Trophoblast cell (in vitro differentiated cells and primary cell): ENCODE results near the gene TBX15.
A peak's percentile ranks its signal among the peaks of the same experiment; 100 is the strongest.

Experiments used
- DNase-seq, 2 donors: peaks; one replicate each; pipeline ENCODE4 v3.0.0-alpha.2; 2016
- H2AFZ ChIP-seq: 2 replicates; pipeline ENCODE4 v1.6.1; 2013; ENCODE audit warnings: low read length, moderate library complexity, mild to moderate bottlenecking; ENCODE audit not compliant: insufficient read depth, poor library complexity
- H2AK5ac ChIP-seq: 2 replicates; pipeline ENCODE4 v1.6.1; 2013; ENCODE audit warnings: mild to moderate bottlenecking, low read length
- H2BK120ac ChIP-seq: 2 replicates; pipeline ENCODE4 v1.6.1; 2013; ENCODE audit warnings: low read length, mild to moderate bottlenecking, moderate library complexity; ENCODE audit not compliant: insufficient read depth, poor library complexity
- H2BK12ac ChIP-seq: 2 replicates; pipeline ENCODE4 v1.6.1; 2013; ENCODE audit warnings: mild to moderate bottlenecking, low read length, moderate library complexity
- H2BK5ac ChIP-seq: 2 replicates; pipeline ENCODE4 v1.6.1; 2013; ENCODE audit warnings: low read length, low read depth, moderate library complexity, mild to moderate bottlenecking; ENCODE audit not compliant: poor library complexity
- H3K14ac ChIP-seq: 2 replicates; pipeline ENCODE4 v1.6.1; 2013; ENCODE audit warnings: mild to moderate bottlenecking, low read length
- H3K18ac ChIP-seq: 2 replicates; pipeline ENCODE4 v1.6.1; 2013; ENCODE audit warnings: mild to moderate bottlenecking, low read length
- H3K23ac ChIP-seq: 2 replicates; pipeline ENCODE4 v1.6.1; 2013; ENCODE audit warnings: low read length
- H3K27ac ChIP-seq: 2 replicates; pipeline ENCODE4 v1.5.1; 2013; ENCODE audit warnings: low read depth, mild to moderate bottlenecking, inconsistent platforms, low read length, moderate library complexity
- H3K27me3 ChIP-seq: 2 replicates; pipeline ENCODE4 v1.6.1; 2013; ENCODE audit warnings: inconsistent platforms, mild to moderate bottlenecking, low read length, moderate library complexity; ENCODE audit not compliant: insufficient read depth
- H3K36me3 ChIP-seq, 2 experiments: 1 replicate in 1 of 2; 2 replicates in 1 of 2; pipeline ENCODE4 v1.6.1; 2013; ENCODE audit warnings: low read length in 2 of 2, mild to moderate bottlenecking in 2 of 2, moderate library complexity in 1 of 2; ENCODE audit not compliant: insufficient read depth in 2 of 2, control insufficient read depth in 1 of 2
- H3K4ac ChIP-seq: 2 replicates; pipeline ENCODE4 v1.6.1; 2013; ENCODE audit warnings: low read depth, mild to moderate bottlenecking, low read length, moderate library complexity
- H3K4me1 ChIP-seq, 2 experiments: 1 replicate in 1 of 2; 2 replicates in 1 of 2; pipeline ENCODE4 v1.6.1; 2013; ENCODE audit warnings: low read length in 2 of 2, mild to moderate bottlenecking in 2 of 2, moderate library complexity in 1 of 2; ENCODE audit not compliant: insufficient read depth in 2 of 2, control insufficient read depth in 1 of 2
- H3K4me2 ChIP-seq: 2 replicates; pipeline ENCODE4 v1.6.1; 2013; ENCODE audit warnings: inconsistent platforms, mild to moderate bottlenecking, low read length, moderate library complexity
- H3K4me3 ChIP-seq: 2 replicates; pipeline ENCODE4 v1.5.1; 2013; ENCODE audit warnings: mild to moderate bottlenecking, low read depth, low read length, inconsistent platforms
- H3K79me1 ChIP-seq: one replicate; pipeline ENCODE4 v1.6.1; 2013; ENCODE audit warnings: low read length
- H3K79me2 ChIP-seq: 2 replicates; pipeline ENCODE4 v1.6.1; 2013; ENCODE audit warnings: low read length, mild to moderate bottlenecking; ENCODE audit not compliant: control insufficient read depth, insufficient read depth, poor library complexity
- H3K9ac ChIP-seq: 2 replicates; pipeline ENCODE4 v1.6.1; 2013; ENCODE audit warnings: mild to moderate bottlenecking, low read length
- H3K9me3 ChIP-seq: 2 replicates; pipeline ENCODE4 v1.6.1; 2013; ENCODE audit warnings: low read depth, mild to moderate bottlenecking, control low read depth, inconsistent platforms, low read length; ENCODE audit not compliant: insufficient read depth
- H4K12ac ChIP-seq: 2 replicates; pipeline ENCODE4 v1.6.1; 2013; ENCODE audit warnings: low read depth, mild to moderate bottlenecking, low read length, moderate library complexity
- H4K8ac ChIP-seq: 2 replicates; pipeline ENCODE4 v1.6.1; 2013; ENCODE audit warnings: low read depth, mild to moderate bottlenecking, low read length, moderate library complexity
- H4K91ac ChIP-seq: one replicate; pipeline ENCODE4 v1.6.1; 2013; ENCODE audit warnings: low read depth, mild to moderate bottlenecking, low read length, moderate library complexity
- WGBS: extraction: QIAGEN DNeasy Blood & Tissue Kit; methylation state at CpG from one replicate; pipeline ENCODE4 v1.1.7; 2013; ENCODE audit warnings: missing lambda C conversion rate; ENCODE audit not compliant: insufficient read length, insufficient coverage; ENCODE audit errors: extremely low coverage; 5-methylcytosine and 5-hydroxymethylcytosine counted together

The TBX15 gene

GRCh38 chr1:118992237-118992825 is 4.2 kb upstream of the TBX15 start:
- H3K18ac ChIP-seq = no peak overlapping the region
- no peaks in the 10 kb centered on the region for H3K36me3 ChIP-seq
- no peak overlapping the region for H3K14ac ChIP-seq
- no peak overlapping the region for H3K9ac ChIP-seq
- no peaks in the 10 kb centered on the region for H3K79me1 ChIP-seq
- WGBS = no CpG with 5 or more reads among the region's 22 CpGs
- H2BK5ac ChIP-seq = no peak overlapping the region
- H3K4ac ChIP-seq = no peak overlapping the region
- no peak overlapping the region for H3K23ac ChIP-seq
- no peak overlapping the region for H2AK5ac ChIP-seq
- H3K4me3 ChIP-seq = no peak overlapping the region
- no peak overlapping the region for H3K27ac ChIP-seq
- no peaks in the 10 kb centered on the region for H3K79me2 ChIP-seq
- H3K27me3 ChIP-seq = peaks cover 85% of the 10 kb centered on the region
- H2AFZ ChIP-seq = no peak overlapping the region
- no peak overlapping the region for H4K8ac ChIP-seq
- no peak overlapping the region for H2BK12ac ChIP-seq
- peaks cover 4% of the 10 kb centered on the region for H3K9me3 ChIP-seq
- H2BK120ac ChIP-seq = no peak overlapping the region
- no peak overlapping the region for H4K12ac ChIP-seq
- H4K91ac ChIP-seq = no peak overlapping the region
- peaks cover 14 to 22% of the 10 kb centered on the region in 2 experiments for H3K4me1 ChIP-seq
- DNase-seq = no peak
- H3K4me2 ChIP-seq = no peak overlapping the region

- H2BK120ac ChIP-seq = no peak overlapping the region
- no peak overlapping the region for H3K14ac ChIP-seq
- no peak overlapping the region for H3K9ac ChIP-seq
- H3K4ac ChIP-seq = no peak overlapping the region
- no peaks in the 10 kb centered on the region for H3K36me3 ChIP-seq
- no peak overlapping the region for H2BK5ac ChIP-seq
- DNase-seq = no peak
- H2BK12ac ChIP-seq = no peak overlapping the region
- peaks cover 4% of the 10 kb centered on the region for H3K9me3 ChIP-seq
- H3K23ac ChIP-seq = no peak overlapping the region
- H4K91ac ChIP-seq = no peak overlapping the region
- H4K12ac ChIP-seq = no peak overlapping the region
- H3K27me3 ChIP-seq = peaks cover 85% of the 10 kb centered on the region
- WGBS = no CpG with 5 or more reads among the region's 4 CpGs
- no peak overlapping the region for H3K4me2 ChIP-seq
- no peak overlapping the region for H3K18ac ChIP-seq
- H3K27ac ChIP-seq = no peak overlapping the region
- H3K79me1 ChIP-seq = no peaks in the 10 kb centered on the region
- no peak overlapping the region for H2AK5ac ChIP-seq
- no peaks in the 10 kb centered on the region for H3K79me2 ChIP-seq
- H3K4me1 ChIP-seq = peaks cover 17 to 25% of the 10 kb centered on the region in 2 experiments
- H4K8ac ChIP-seq = no peak overlapping the region
- H2AFZ ChIP-seq = no peak overlapping the region
- no peak overlapping the region for H3K4me3 ChIP-seq
Observed at GRCh38 chr1:118991448-118991847, 3.3 kb upstream of the TBX15 start.

GRCh38 chr1:118990513-118991152 is 2.5 kb upstream of the TBX15 start:
- no peak for DNase-seq
- H3K4me2 ChIP-seq = no peak overlapping the region
- H2AFZ ChIP-seq = no peak overlapping the region
- H4K8ac ChIP-seq = no peak overlapping the region
- no peak overlapping the region for H2BK120ac ChIP-seq
- H3K36me3 ChIP-seq = no peaks in the 10 kb centered on the region
- H3K4me1 ChIP-seq = peaks cover 17 to 25% of the 10 kb centered on the region in 2 experiments
- no peak overlapping the region for H2BK5ac ChIP-seq
- no peaks in the 10 kb centered on the region for H3K79me2 ChIP-seq
- H2BK12ac ChIP-seq = no peak overlapping the region
- no peak overlapping the region for H3K9ac ChIP-seq
- no peak overlapping the region for H4K91ac ChIP-seq
- WGBS = no CpG with 5 or more reads among the region's 8 CpGs
- no peak overlapping the region for H3K14ac ChIP-seq
- H3K23ac ChIP-seq = no peak overlapping the region
- no peak overlapping the region for H2AK5ac ChIP-seq
- H3K18ac ChIP-seq = no peak overlapping the region
- H3K27ac ChIP-seq = no peak overlapping the region
- no peak overlapping the region for H3K4ac ChIP-seq
- H3K9me3 ChIP-seq = peaks cover 4% of the 10 kb centered on the region
- no peak overlapping the region for H4K12ac ChIP-seq
- H3K79me1 ChIP-seq = no peaks in the 10 kb centered on the region
- H3K27me3 ChIP-seq = peaks cover 91% of the 10 kb centered on the region
- no peak overlapping the region for H3K4me3 ChIP-seq

GRCh38 chr1:118989878-118990378 is 1.8 kb upstream of the TBX15 start:
- Histone ChIP-seq H2AK5ac (no peak overlapping the region), H4K8ac (peak overlapping the region; percentile 34), H3K4me1 (peaks cover 17 to 25% of the 10 kb centered on the region in 2 experiments), H3K4ac (no peak overlapping the region), H4K12ac (no peak overlapping the region), H3K4me3 (no peak overlapping the region), H3K9me3 (peaks cover 4% of the 10 kb centered on the region), H3K4me2 (peak overlapping the region; percentile 80), H3K9ac (no peak overlapping the region), H4K91ac (no peak overlapping the region), H3K27ac (no peak overlapping the region), H3K14ac (no peak overlapping the region), H3K36me3 (no peaks in the 10 kb centered on the region), H3K27me3 (peaks cover 92% of the 10 kb centered on the region), H2BK12ac (peak overlapping the region; percentile 30), H3K79me1 (no peaks in the 10 kb centered on the region), H3K23ac (no peak overlapping the region), H3K18ac (no peak overlapping the region), H3K79me2 (no peaks in the 10 kb centered on the region), H2BK5ac (no peak overlapping the region), H2BK120ac (no peak overlapping the region), H2AFZ (peak overlapping the region; percentile 47)
- WGBS = no CpG with 5 or more reads among the region's 22 CpGs
- DNase-seq = no peak
